Left ventricle myocardium inferior (tissue), 1 donor: ENCODE measurements around the gene DCTN5. TPM values are rescaled to one million over a fixed set of nuclear protein-coding genes. Genes with fewer than 3 reads are reported as not detected.

Experiments used
- DNase-seq: peaks from one replicate; pipeline ENCODE4 v3.0.0-alpha.2; 2020
- H3K27ac ChIP-seq: fragments of 200-600 bp; replicated peaks from 2 replicates; pipeline ENCODE4 v1.8.0; 2021
- H3K27me3 ChIP-seq: fragments of 200-600 bp; 2 replicates; pipeline ENCODE4 v1.8.0; 2021; ENCODE audit warnings: low read depth
- H3K36me3 ChIP-seq: fragments of 200-600 bp; 2 replicates; pipeline ENCODE4 v1.8.0; 2021
- H3K4me1 ChIP-seq: fragments of 200-600 bp; 2 replicates; pipeline ENCODE4 v1.8.0; 2021
- H3K4me3 ChIP-seq: fragments of 200-600 bp; 2 replicates; pipeline ENCODE4 v1.8.0; 2021; ENCODE audit warnings: mild to moderate bottlenecking, moderate library complexity
- H3K9me3 ChIP-seq: fragments of 200-600 bp; replicated peaks from 2 replicates; pipeline ENCODE4 v1.8.0; 2021
- intact Hi-C: fragments of 100-400 bp; cut with micrococcal nuclease; formaldehyde crosslinking; loops from one replicate; pipeline ENCODE4 v1.11.0; 2022
- total RNA-seq: library from RNA; stranded (reverse); fragmentation: NEBNext Ultra II Directional; extraction: Animal tissue kit (Norgen Biotek cat#: 25700); gene quantifications from one replicate; pipeline ENCODE4 v1.2.1, GENCODE V29; 2021
- TF ChIP-seq, protein P1 (sequence below): fragments of 200-600 bp; IDR thresholded peaks from 2 replicates; pipeline ENCODE4 v1.8.0; 2021; ENCODE audit warnings: antibody characterized with exemption, mild to moderate bottlenecking, borderline replicate concordance
- donor health status: DM: no; HTN: yes; CAD: no; lungs with severe emphysema.

The DCTN5 gene
- total RNA-seq, 1 donor from 2014 or later: 40.0 TPM

DNA sequence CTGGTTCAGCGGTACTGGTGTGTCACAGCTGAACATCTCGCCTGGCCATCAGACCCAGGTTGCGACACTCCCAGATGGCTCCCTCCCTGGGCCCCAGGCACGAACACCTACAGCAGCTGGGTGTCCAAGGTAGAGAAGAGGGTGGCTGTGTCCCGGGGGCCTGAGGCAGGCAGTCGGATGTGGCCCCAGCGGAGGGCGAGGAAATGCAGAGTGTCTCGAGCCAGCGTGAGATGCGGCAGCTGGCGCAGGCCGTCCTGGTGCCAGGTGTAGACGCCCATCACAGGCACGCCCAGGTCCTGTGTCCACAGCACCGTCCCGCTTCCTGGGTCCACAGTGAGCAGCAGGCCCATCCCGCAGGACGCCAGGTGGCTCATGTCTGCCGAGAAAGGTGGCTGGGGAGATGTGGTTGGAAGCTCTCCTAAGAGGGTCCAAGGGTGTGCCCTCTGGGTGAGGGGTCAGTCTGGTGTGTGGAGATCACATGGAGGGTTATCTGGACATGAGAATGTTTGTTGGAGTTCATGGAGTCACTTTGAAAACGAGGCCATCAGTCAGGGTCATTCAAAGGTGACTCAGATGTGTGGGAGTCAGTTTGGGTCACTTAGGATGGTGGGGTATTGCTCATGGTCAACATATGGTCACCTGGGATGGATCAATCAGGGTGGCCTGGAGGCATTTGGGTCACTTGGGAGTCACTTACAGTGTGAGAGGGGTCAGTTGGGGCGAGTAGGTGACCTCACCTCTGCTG lies 63.7 kb downstream of the DCTN5 start:
- TF ChIP-seq, protein P1, sequence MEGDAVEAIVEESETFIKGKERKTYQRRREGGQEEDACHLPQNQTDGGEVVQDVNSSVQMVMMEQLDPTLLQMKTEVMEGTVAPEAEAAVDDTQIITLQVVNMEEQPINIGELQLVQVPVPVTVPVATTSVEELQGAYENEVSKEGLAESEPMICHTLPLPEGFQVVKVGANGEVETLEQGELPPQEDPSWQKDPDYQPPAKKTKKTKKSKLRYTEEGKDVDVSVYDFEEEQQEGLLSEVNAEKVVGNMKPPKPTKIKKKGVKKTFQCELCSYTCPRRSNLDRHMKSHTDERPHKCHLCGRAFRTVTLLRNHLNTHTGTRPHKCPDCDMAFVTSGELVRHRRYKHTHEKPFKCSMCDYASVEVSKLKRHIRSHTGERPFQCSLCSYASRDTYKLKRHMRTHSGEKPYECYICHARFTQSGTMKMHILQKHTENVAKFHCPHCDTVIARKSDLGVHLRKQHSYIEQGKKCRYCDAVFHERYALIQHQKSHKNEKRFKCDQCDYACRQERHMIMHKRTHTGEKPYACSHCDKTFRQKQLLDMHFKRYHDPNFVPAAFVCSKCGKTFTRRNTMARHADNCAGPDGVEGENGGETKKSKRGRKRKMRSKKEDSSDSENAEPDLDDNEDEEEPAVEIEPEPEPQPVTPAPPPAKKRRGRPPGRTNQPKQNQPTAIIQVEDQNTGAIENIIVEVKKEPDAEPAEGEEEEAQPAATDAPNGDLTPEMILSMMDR: no peak
- H3K27ac ChIP-seq: no peak overlapping the region
- no peaks in the 10 kb centered on the region for H3K36me3 ChIP-seq
- H3K4me3 ChIP-seq: no peak overlapping the region
- intact Hi-C loops: no loop called here
- peaks cover 81% of the 10 kb centered on the region for H3K27me3 ChIP-seq
- no peak for DNase-seq
- H3K4me1 ChIP-seq: no peaks in the 10 kb centered on the region
- H3K9me3 ChIP-seq: peaks cover 23% of the 10 kb centered on the region

DNA sequence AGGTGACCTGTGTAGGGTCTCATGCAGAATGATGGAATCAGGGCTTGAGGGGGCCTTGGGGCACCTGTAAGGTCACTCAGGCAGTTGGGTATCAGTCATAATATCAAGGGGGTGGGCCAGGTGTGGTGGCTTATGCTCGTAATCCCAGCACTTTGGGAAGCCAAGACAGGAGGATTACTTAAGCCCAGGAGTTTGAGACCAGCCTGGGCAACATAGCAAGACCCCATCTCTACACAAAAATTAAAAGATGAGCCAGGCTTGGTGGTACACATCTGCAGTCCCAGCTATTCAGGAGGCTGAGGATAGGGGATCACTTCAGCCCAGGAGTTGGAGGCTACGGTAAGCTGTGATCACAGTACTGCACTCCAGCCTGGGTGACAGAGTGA lies 64.2 kb downstream of the DCTN5 start:
- H3K4me1 ChIP-seq: no peaks in the 10 kb centered on the region
- H3K4me3 ChIP-seq: no peak overlapping the region
- TF ChIP-seq, protein P1: no peak
- no peaks in the 10 kb centered on the region for H3K36me3 ChIP-seq
- intact Hi-C loops: no loop called here
- H3K9me3 ChIP-seq: peaks cover 29% of the 10 kb centered on the region
- no peak overlapping the region for H3K27ac ChIP-seq
- DNase-seq: no peak
- H3K27me3 ChIP-seq: peaks cover 80% of the 10 kb centered on the region

DNA sequence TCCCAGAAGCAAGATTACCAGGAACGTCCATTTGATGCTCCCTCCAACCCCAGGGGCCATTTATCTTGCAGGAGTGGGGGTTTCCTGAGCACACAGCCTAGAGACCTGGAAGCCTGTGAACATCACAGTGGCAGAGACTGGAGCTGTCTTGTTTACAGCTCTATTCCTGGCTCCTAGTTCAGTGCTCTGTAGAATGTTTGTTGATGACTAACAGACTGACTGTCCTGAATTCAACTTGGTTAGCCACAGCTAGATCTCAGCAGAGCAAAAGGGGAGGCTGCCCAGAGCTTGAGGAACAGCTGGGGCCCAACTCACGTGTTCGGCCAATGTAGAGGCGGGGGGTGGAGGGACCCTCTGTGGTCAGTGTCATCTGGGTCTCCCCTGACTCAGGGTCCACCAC lies 65.2 kb downstream of the DCTN5 start:
- intact Hi-C loops: no loop called here
- Histone ChIP-seq H3K4me3 (no peak overlapping the region), H3K4me1 (no peaks in the 10 kb centered on the region), H3K27me3 (peaks cover 80% of the 10 kb centered on the region), H3K27ac (no peak overlapping the region), H3K9me3 (peaks cover 29% of the 10 kb centered on the region), H3K36me3 (no peaks in the 10 kb centered on the region)
- no peak for DNase-seq
- TF ChIP-seq, protein P1: no peak

DNA sequence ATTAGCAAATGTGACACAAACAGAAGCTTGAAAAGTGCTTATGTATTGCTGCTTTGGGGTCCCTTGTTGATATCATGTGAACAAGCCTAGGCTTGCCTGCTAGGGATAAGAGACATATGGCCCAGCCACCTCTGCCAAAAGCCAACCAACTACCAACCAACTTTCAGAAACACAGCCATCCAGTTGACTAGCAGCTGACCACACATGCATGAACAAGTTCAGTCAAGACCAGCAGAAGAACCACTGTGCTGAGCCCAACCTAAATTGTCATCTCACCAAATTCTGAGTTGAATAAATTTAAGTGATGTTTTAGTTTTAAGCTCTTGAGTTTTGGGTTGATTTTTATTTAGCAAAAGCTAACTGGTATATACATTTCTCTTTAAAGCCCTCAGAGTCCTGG lies 68.3 kb downstream of the DCTN5 start:
- intact Hi-C loops: no loop called here
- TF ChIP-seq, protein P1: no peak
- DNase-seq: no peak
- Histone ChIP-seq H3K4me1 (peaks cover 4% of the 10 kb centered on the region), H3K27ac (no peak overlapping the region), H3K27me3 (peaks cover 87% of the 10 kb centered on the region), H3K36me3 (no peaks in the 10 kb centered on the region), H3K9me3 (peaks cover 20% of the 10 kb centered on the region), H3K4me3 (no peak overlapping the region)

DNA sequence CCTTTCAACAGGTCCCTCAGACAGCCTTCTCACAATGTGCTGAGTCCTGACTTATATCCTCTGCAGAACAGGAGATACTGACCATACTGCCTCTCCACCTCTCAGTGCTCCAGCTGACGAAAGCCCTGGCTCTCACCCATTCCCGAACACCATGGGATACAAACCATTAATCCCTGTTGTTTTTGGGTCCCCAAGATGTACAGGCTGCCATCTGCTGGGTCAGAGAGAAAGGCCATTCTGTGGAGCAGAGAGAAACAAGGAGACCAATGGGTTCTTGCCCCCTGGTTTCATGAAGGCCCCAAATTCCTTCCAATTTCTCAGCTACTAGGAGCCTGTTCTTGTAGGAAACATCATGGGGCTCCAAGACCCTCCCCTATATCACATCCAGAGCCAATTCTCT lies 68.7 kb downstream of the DCTN5 start:
- peaks cover 87% of the 10 kb centered on the region for H3K27me3 ChIP-seq

More for the DNA sequence above, 68.7 kb downstream of the DCTN5 start:
- no peak for DNase-seq
- Histone ChIP-seq H3K36me3 (no peaks in the 10 kb centered on the region), H3K27ac (no peak overlapping the region), H3K9me3 (peaks cover 20% of the 10 kb centered on the region), H3K4me1 (peaks cover 4% of the 10 kb centered on the region), H3K4me3 (no peak overlapping the region)
- TF ChIP-seq, protein P1: no peak
- intact Hi-C loops: no loop called here
